Ovary (tissue), 9 donors: Measurements from ENCODE around the gene PURA. TPM values are rescaled to one million over a fixed set of nuclear protein-coding genes. Genes with fewer than 3 reads are reported as not detected.

Experiments
- DNase-seq, 5 donors: peaks; one replicate each; pipeline ENCODE4 v3.0.0-alpha.2; 2019 to 2020
- H3K27ac ChIP-seq, 2 donors: fragments of 200-600 bp; one replicate each; pipeline versions ENCODE4 v1.5.1 to v1.8.0; 2019 to 2022
- H3K27me3 ChIP-seq: fragments of 200-600 bp; one replicate; pipeline ENCODE4 v1.8.0; 2022
- H3K36me3 ChIP-seq: fragments of 200-600 bp; sonication (generic); one replicate; pipeline ENCODE4 v1.5.1; 2019
- H3K4me1 ChIP-seq: one replicate; pipeline ENCODE4 v1.8.1; 2013; ENCODE audit warnings: mild to moderate bottlenecking, moderate library complexity; ENCODE audit not compliant: insufficient read depth
- H3K4me3 ChIP-seq: fragments of 200-600 bp; sonication (generic); one replicate; pipeline ENCODE4 v1.5.1; 2017
- H3K9me3 ChIP-seq, 2 donors: fragments of 200-600 bp in 1 of 2; sonication (generic) in 1 of 2; one replicate each; pipeline versions ENCODE4 v1.5.1 to v1.8.1; 2013 to 2019; ENCODE audit warnings: mild to moderate bottlenecking in 1 of 2, moderate library complexity in 1 of 2
- EP300 ChIP-seq: sonication (generic); formaldehyde crosslinking; IDR thresholded peaks from one replicate; pipeline ENCODE4 v1.6.1; 2017; ENCODE audit warnings: antibody characterized with exemption
- POLR2A ChIP-seq: fragments of 450-650 bp; IDR thresholded peaks from one replicate; pipeline ENCODE4 v1.6.1; 2017; ENCODE audit warnings: antibody characterized with exemption, mild to moderate bottlenecking, moderate library complexity
- WGBS, 3 donors: extraction: QIAGEN DNeasy Blood & Tissue Kit in 1 of 3; methylation state at CpG; one replicate each; pipeline versions ENCODE4 v1.1.5 to v1.1.7; 2013 to 2017; 5-methylcytosine and 5-hydroxymethylcytosine counted together
- intact Hi-C, 4 donors: fragments of 100-400 bp; cut with DNase I; formaldehyde crosslinking; loops; one replicate each; pipeline versions ENCODE4 v1.11.0 to v1.15.1; 2022 to 2023
- polyA plus RNA-seq, 2 donors: library from polyadenylated mRNA; stranded (reverse); fragments of 200-250 nt in 1 of 2; fragments of 350-450 nt in 1 of 2; fragmentation: Illumina TruSeq in 1 of 2; extraction: RNeasy Lipid Tissue Mini Kit (QIAGEN cat#74804) in 1 of 2; gene quantifications; one replicate each; pipeline ENCODE4 v1.2.3, GENCODE V29; 2013 to 2014
- total RNA-seq, 7 donors: library from RNA; depleted of rRNA in 2 of 7; stranded (reverse); fragments of >200 nt in 2 of 7; fragmentation: NEBNext Ultra II Directional in 3 of 7; extraction: Animal tissue kit (Norgen Biotek cat#: 25700) in 3 of 7; gene quantifications; one replicate each; pipeline versions ENCODE4 v1.1.0 to v1.2.4, GENCODE V29; 2016 to 2023
- TF ChIP-seq, protein P1 (sequence below), 3 donors: fragments of 450-650 bp in 2 of 3; fragments of 200-600 bp in 1 of 3; IDR thresholded peaks; one replicate each; pipeline versions ENCODE4 v1.5.1 to v1.8.0; 2016 to 2022; ENCODE audit warnings: antibody characterized with exemption in 3 of 3, mild to moderate bottlenecking in 1 of 3
- donor health status: DM: no; HTN: no; CAD: no; lungs with moderate emphysema.
- donor health status: DM: no; HTN: no; CAD: no.
- donor health status: Bipolar disorder and iron deficiency.
- donor health status: DM: yes; HTN: yes; CAD: no.
- donor health status: DM: no; HTN: no; CAD: no.
- donor health status: DM: yes; HTN: yes; CAD: no.

Gene PURA
- total and polyA plus RNA-seq, 9 donors = 6.3 to 35.5 (median 26.1) TPM

DNA sequence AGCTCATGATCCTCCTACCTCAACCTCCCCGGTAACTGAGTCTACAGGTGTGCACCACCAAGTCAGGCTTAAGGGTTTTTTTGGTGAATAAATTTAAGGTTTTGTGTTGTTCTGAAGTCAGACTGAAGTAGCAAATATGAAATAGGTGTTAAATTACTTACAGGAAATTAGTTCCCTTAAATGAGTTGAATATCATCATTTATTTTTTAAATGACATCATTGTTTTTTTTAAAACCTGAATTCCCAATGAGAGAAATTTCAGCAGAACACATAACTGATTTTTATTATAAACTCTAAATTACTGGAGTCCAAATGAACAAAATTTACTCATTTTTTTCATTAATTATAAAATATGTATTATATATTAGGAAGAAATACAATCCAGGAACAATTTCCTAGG is 37.8 kb upstream of the PURA start:
- H3K9me3 ChIP-seq = no peaks in the 10 kb centered on the region
- no peaks in the 10 kb centered on the region for H3K27me3 ChIP-seq
- H3K27ac ChIP-seq = no peak overlapping the region
- 90 to 93% (median 91%) methylated on average over 1 of the region's 1 CpG for WGBS, 3 donors
- no peak for DNase-seq
- H3K36me3 ChIP-seq = no peaks in the 10 kb centered on the region
- H3K4me1 ChIP-seq = no peaks in the 10 kb centered on the region
- intact Hi-C loops = loop anchor here in 1 of 4 donors (5.0 kb wide), 1 partner anchor 61 kb away; no protein-coding TSS in a partner anchor
- TF ChIP-seq POLR2A (no peak), EP300 (no peak)
- TF ChIP-seq, protein P1, sequence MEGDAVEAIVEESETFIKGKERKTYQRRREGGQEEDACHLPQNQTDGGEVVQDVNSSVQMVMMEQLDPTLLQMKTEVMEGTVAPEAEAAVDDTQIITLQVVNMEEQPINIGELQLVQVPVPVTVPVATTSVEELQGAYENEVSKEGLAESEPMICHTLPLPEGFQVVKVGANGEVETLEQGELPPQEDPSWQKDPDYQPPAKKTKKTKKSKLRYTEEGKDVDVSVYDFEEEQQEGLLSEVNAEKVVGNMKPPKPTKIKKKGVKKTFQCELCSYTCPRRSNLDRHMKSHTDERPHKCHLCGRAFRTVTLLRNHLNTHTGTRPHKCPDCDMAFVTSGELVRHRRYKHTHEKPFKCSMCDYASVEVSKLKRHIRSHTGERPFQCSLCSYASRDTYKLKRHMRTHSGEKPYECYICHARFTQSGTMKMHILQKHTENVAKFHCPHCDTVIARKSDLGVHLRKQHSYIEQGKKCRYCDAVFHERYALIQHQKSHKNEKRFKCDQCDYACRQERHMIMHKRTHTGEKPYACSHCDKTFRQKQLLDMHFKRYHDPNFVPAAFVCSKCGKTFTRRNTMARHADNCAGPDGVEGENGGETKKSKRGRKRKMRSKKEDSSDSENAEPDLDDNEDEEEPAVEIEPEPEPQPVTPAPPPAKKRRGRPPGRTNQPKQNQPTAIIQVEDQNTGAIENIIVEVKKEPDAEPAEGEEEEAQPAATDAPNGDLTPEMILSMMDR (IDR thresholded peaks at IDR 0.05) = no peak
- no peak overlapping the region for H3K4me3 ChIP-seq

DNA sequence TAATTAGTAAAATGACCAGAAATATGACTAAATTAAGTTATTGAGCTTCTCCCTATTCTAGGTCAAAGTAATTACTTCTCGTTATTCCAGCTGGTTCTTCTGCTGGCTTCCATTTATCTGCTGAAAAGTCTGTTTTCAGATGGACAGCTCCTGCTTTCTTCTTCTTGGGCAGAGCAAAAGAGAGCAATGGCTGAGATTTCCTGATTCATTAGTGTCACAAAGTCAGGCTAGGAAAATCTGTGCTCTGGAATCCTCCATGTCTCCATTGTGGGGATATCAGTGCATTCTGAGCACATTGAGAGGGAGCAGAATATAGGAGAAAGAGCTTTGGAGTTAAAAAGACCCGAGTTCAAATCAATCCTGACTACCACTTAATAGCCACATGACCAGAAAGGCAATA is 37.1 kb upstream of the PURA start:
- Histone ChIP-seq H3K4me1 (no peaks in the 10 kb centered on the region), H3K27me3 (no peaks in the 10 kb centered on the region), H3K36me3 (no peaks in the 10 kb centered on the region), H3K4me3 (no peak overlapping the region), H3K9me3 (no peaks in the 10 kb centered on the region), H3K27ac (no peak overlapping the region)
- DNase-seq = no peak
- intact Hi-C loops = loop anchor here in 1 of 4 donors (5.0 kb wide), 1 partner anchor 61 kb away; no protein-coding TSS in a partner anchor
- TF ChIP-seq POLR2A (no peak), EP300 (no peak)
- TF ChIP-seq, protein P1 (IDR thresholded peaks at IDR 0.05) = no peak
- WGBS, 3 donors = 41 to 47% (median 44%) methylated on average over 2 of the region's 2 CpGs

DNA sequence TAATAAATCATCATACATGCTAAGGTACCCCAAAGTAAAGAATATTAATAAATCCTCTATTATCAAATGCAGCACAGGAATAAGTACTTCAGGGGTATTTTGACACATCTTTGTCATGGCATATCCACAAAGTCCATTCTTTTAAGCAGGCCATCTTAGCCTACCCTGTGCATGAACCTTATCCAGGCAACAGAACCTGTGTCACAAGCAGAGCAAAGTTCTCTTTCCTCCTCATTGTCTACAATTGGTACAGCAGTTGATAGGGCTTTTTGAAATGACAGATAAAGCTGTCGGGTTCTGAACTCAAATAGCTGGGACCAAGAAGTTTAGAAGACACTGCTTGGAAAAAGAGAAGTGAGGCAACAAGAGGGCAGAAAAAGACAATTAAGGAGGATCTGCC is 30.8 kb upstream of the PURA start:
- H3K4me3 ChIP-seq = no peak overlapping the region
- no peak for DNase-seq
- intact Hi-C loops = loop anchor here in 1 of 4 donors (5.0 kb wide), 1 partner anchor 69 kb away; no protein-coding TSS in a partner anchor
- H3K27me3 ChIP-seq = no peaks in the 10 kb centered on the region
- no peak overlapping the region for H3K27ac ChIP-seq
- no peaks in the 10 kb centered on the region for H3K4me1 ChIP-seq
- no peaks in the 10 kb centered on the region for H3K36me3 ChIP-seq
- WGBS, 3 donors = 77 to 91% (median 88%) methylated on average over 1 of the region's 1 CpG
- TF ChIP-seq, protein P1 (IDR thresholded peaks at IDR 0.05) = no peak
- TF ChIP-seq EP300 (no peak), POLR2A (no peak)
- no peaks in the 10 kb centered on the region for H3K9me3 ChIP-seq

DNA sequence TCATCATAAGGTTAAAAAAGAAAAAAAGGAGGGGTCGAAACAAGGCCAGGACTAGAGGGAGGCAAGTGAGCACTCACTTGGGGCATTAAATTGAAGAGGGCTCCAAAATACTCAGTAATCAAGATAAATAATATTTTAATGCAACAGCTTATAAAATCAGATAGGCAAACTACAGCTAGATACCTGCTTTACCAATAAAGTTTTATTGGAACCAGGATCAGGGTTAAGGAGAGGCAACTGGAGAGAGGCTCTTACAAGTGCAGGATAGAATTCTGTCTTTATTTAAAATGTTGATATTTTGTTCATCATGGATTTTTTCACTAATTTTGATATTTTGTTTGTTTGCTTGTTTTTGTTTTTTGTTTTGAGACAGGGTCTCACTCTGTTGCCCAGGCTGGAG is 30.3 kb upstream of the PURA start:
- H3K27ac ChIP-seq = no peak overlapping the region
- intact Hi-C loops = loop anchor here in 1 of 4 donors (5.0 kb wide), 1 partner anchor 69 kb away; no protein-coding TSS in a partner anchor
- H3K27me3 ChIP-seq = no peaks in the 10 kb centered on the region
- 82 to 95% (median 91%) methylated on average over 1 of the region's 1 CpG for WGBS, 3 donors
- H3K9me3 ChIP-seq = no peaks in the 10 kb centered on the region
- H3K4me3 ChIP-seq = no peak overlapping the region
- TF ChIP-seq POLR2A = no peak
- TF ChIP-seq, protein P1 (IDR thresholded peaks at IDR 0.05) = no peak
- TF ChIP-seq EP300 = no peak
- no peak for DNase-seq
- H3K4me1 ChIP-seq = no peaks in the 10 kb centered on the region
- no peaks in the 10 kb centered on the region for H3K36me3 ChIP-seq
